Neural crest cell (in vitro differentiated cells): ENCODE results near the gene NCMAP. TPM values are rescaled to one million over a fixed set of nuclear protein-coding genes. Genes with fewer than 3 reads are reported as not detected.

Experiments used
- DNase-seq: peaks from one replicate; pipeline ENCODE4 v3.0.0; 2021; ENCODE audit warnings: low read depth, mixed read lengths, low spot score
- H3K27ac Mint-ChIP-seq: one replicate; pipeline ENCODE4 v1.8.0; 2021; ENCODE audit warnings: mild to moderate bottlenecking, mixed read lengths; ENCODE audit not compliant: unreplicated experiment
- H3K27me3 Mint-ChIP-seq: 2 replicates; pipeline ENCODE4 v1.8.0; 2021; ENCODE audit warnings: low read depth, mild to moderate bottlenecking, mixed read lengths
- H3K36me3 Mint-ChIP-seq: 2 replicates; pipeline ENCODE4 v1.8.0; 2021; ENCODE audit warnings: low read depth, mild to moderate bottlenecking, mixed read lengths
- H3K4me1 Mint-ChIP-seq: 2 replicates; pipeline ENCODE4 v1.8.0; 2021; ENCODE audit warnings: mixed read lengths
- H3K4me3 Mint-ChIP-seq: one replicate; pipeline ENCODE4 v1.8.0; 2021; ENCODE audit warnings: mild to moderate bottlenecking, mixed read lengths
- H3K9me3 Mint-ChIP-seq: 2 replicates; pipeline ENCODE4 v1.8.0; 2021; ENCODE audit warnings: mixed read lengths
- CTCF ChIP-seq: fragments of 200-600 bp; sonication (generic); conservative IDR thresholded peaks from 2 replicates; pipeline ENCODE4 v1.5.0; 2021; ENCODE audit warnings: antibody characterized with exemption, mild to moderate bottlenecking
- total RNA-seq: library from RNA; stranded (reverse); gene quantifications from 2 replicates; pipeline ENCODE4 v1.2.1, GENCODE V29; 2021

Gene NCMAP
- total RNA-seq, 1 donor from 2014 or later, result not detected

DNA sequence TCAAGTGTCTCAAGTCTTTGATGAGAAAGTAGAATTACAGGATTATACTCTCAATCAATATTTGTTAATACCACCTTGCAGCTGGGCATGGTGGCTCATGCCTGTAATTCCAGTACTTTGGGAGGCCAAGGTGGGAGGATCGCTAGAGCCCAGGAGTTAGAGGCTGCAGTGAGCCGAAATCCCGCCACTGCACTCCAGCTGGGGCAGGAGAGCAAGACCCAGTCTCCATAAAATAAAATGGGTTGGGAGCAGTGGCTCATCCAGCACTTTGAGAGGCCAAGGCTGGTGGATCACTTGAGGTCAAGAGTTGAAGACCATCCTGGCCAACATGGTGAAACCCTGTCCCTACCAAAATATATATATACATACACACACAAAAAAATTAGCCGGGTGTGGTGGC is 1.2 kb upstream of the NCMAP start:
- no peak for DNase-seq
- no peak for TF ChIP-seq CTCF
- Mint-ChIP-seq H3K27ac (no peak overlapping the region), H3K36me3 (no peaks in the 10 kb centered on the region), H3K4me1 (peaks cover 21% of the 10 kb centered on the region), H3K27me3 (peaks cover 65% of the 10 kb centered on the region), H3K4me3 (no peak overlapping the region), H3K9me3 (no peaks in the 10 kb centered on the region)

- no peak for TF ChIP-seq CTCF
- Mint-ChIP-seq H3K4me3 (no peak overlapping the region), H3K9me3 (no peaks in the 10 kb centered on the region), H3K27ac (no peak overlapping the region), H3K4me1 (peaks cover 21% of the 10 kb centered on the region), H3K27me3 (peaks cover 72% of the 10 kb centered on the region), H3K36me3 (no peaks in the 10 kb centered on the region)
- no peak for DNase-seq
Observed at GRCh38 chr1:24556414-24556795, 518 bp downstream of the NCMAP start.

GRCh38 chr1:24557220-24557619 is 1.3 kb downstream of the NCMAP start:
- H3K9me3 Mint-ChIP-seq, result no peaks in the 10 kb centered on the region
- peaks cover 15% of the 10 kb centered on the region for H3K4me1 Mint-ChIP-seq
- H3K36me3 Mint-ChIP-seq, result no peaks in the 10 kb centered on the region
- no peak overlapping the region for H3K4me3 Mint-ChIP-seq
- no peak for DNase-seq
- no peak overlapping the region for H3K27ac Mint-ChIP-seq
- H3K27me3 Mint-ChIP-seq, result peaks cover 78% of the 10 kb centered on the region
- no peak for TF ChIP-seq CTCF

DNA sequence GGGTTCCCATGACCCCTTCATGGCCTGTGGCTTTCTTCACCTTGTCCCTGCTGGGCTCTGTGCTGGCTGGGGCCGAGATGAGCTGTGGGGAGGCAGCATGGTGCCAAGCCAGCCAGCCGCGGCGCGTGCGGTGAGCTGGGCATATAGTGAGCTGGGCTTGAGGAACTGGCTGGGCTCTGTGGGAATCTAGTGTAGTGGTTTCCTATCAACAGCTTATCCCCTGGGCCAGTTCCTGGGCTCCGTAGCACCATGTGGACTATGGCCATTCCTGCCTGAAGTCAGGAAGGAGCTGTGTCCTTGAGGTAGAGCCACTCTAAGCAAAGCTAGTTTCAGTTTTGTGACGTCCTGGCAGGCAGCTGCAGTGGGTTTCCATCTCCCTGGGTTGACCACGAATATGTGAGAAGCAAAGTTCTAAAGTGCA is 1.8 kb downstream of the NCMAP start:
- H3K9me3 Mint-ChIP-seq, result no peaks in the 10 kb centered on the region
- no peak overlapping the region for H3K27ac Mint-ChIP-seq
- no peak for DNase-seq
- H3K27me3 Mint-ChIP-seq, result peaks cover 80% of the 10 kb centered on the region
- H3K36me3 Mint-ChIP-seq, result no peaks in the 10 kb centered on the region
- peaks cover 13% of the 10 kb centered on the region for H3K4me1 Mint-ChIP-seq
- no peak overlapping the region for H3K4me3 Mint-ChIP-seq
- TF ChIP-seq CTCF, result no peak

GRCh38 chr1:24558455-24558854 is 2.6 kb downstream of the NCMAP start:
- no peak for DNase-seq
- no peaks in the 10 kb centered on the region for H3K36me3 Mint-ChIP-seq
- peaks cover 13% of the 10 kb centered on the region for H3K4me1 Mint-ChIP-seq
- no peaks in the 10 kb centered on the region for H3K9me3 Mint-ChIP-seq
- H3K27me3 Mint-ChIP-seq, result peaks cover 81% of the 10 kb centered on the region
- TF ChIP-seq CTCF, result no peak
- H3K4me3 Mint-ChIP-seq, result no peak overlapping the region
- H3K27ac Mint-ChIP-seq, result no peak overlapping the region
